ENCODE measurements around the gene SFT2D3. TPM values are rescaled to one million over a fixed set of nuclear protein-coding genes. Genes with fewer than 3 reads are reported as not detected.

The SFT2D3 gene
- total RNA-seq, 1 experiment from 2014 or later: 4.1 TPM

- no peaks in the 10 kb centered on the region for H3K9me3 Mint-ChIP-seq (ENCODE audit: unreplicated experiment)
- POLR2A ChIA-PET: interaction anchor here (0.6 to 1.5 kb wide), 5 partner anchors 13 to 177 kb away, joined by 3 to 7 read pairs (median 3); partner anchors contain the start of gene IWS1
- H3K27ac Mint-ChIP-seq (ENCODE audit: low read depth, unreplicated experiment): no peak overlapping the region
- H3K4me1 Mint-ChIP-seq (ENCODE audit: insufficient read depth, unreplicated experiment): peaks cover 19% of the 10 kb centered on the region
- H3K4me3 Mint-ChIP-seq (ENCODE audit: unreplicated experiment): no peak overlapping the region
- CTCF ChIA-PET: interaction anchor here (0.7 kb wide), 2 partner anchors 11 to 37 kb away, joined by 3 to 5 read pairs; no protein-coding TSS in a partner anchor
- H3K27me3 Mint-ChIP-seq (ENCODE audit: insufficient read depth, unreplicated experiment): no peaks in the 10 kb centered on the region
- TF ChIP-seq CTCF (IDR thresholded peaks at IDR 0.05; ENCODE audit: unreplicated experiment): no peak
- peaks cover 32% of the 10 kb centered on the region for H3K36me3 Mint-ChIP-seq (ENCODE audit: insufficient read depth, unreplicated experiment)
- intact Hi-C loops (cut with micrococcal nuclease): loop anchor here (5.0 kb wide), 1 partner anchor 109 kb away; the partner anchor contains the start of gene WDR33
- no TSS peak for BruUV-seq (replicated peaks)
- DNase-seq (ENCODE audit: unreplicated experiment): no peak
These were observed 2.0 kb downstream of the SFT2D3 start for GRCh38 chr2:127703282-127703681.

GRCh38 chr2:127704641-127705390 is 3.5 kb downstream of the SFT2D3 start:
- ChIA-PET POLR2A (interaction anchor here (0.6 to 1.4 kb wide), 7 partner anchors 9 to 397 kb away, joined by 3 to 6 read pairs (median 3); no protein-coding TSS in a partner anchor), CTCF (interaction anchor here (0.7 kb wide), 2 partner anchors 11 to 54 kb away, joined by 3 read pairs; no protein-coding TSS in a partner anchor)
- H3K36me3 Mint-ChIP-seq (ENCODE audit: insufficient read depth, unreplicated experiment): peaks cover 41% of the 10 kb centered on the region

GRCh38 chr2:127705391-127706065 is 4.2 kb downstream of the SFT2D3 start:
- Mint-ChIP-seq H3K27me3 (ENCODE audit: insufficient read depth, unreplicated experiment) (no peaks in the 10 kb centered on the region), H3K4me1 (ENCODE audit: insufficient read depth, unreplicated experiment) (peaks cover 13% of the 10 kb centered on the region), H3K27ac (ENCODE audit: low read depth, unreplicated experiment) (no peak overlapping the region), H3K9me3 (ENCODE audit: unreplicated experiment) (no peaks in the 10 kb centered on the region), H3K4me3 (ENCODE audit: unreplicated experiment) (no peak overlapping the region), H3K36me3 (ENCODE audit: insufficient read depth, unreplicated experiment) (peaks cover 41% of the 10 kb centered on the region)
- ChIA-PET CTCF (interaction anchor here (0.6 kb wide), 1 partner anchor 16 kb away, joined by 3 read pairs; no protein-coding TSS in a partner anchor), POLR2A (interaction anchor here (0.6 to 1.4 kb wide), 4 partner anchors 9 to 273 kb away, joined by 3 read pairs; no protein-coding TSS in a partner anchor)
- BruUV-seq (replicated peaks): no TSS peak
- TF ChIP-seq CTCF (IDR thresholded peaks at IDR 0.05; ENCODE audit: unreplicated experiment): no peak
- DNase-seq (ENCODE audit: unreplicated experiment): no peak
- intact Hi-C loops (cut with micrococcal nuclease): no loop called here

More at GRCh38 chr2:127704641-127705390, 3.5 kb downstream of the SFT2D3 start:
- Mint-ChIP-seq H3K4me1 (ENCODE audit: insufficient read depth, unreplicated experiment) (peaks cover 19% of the 10 kb centered on the region), H3K27ac (ENCODE audit: low read depth, unreplicated experiment) (no peak overlapping the region), H3K4me3 (ENCODE audit: unreplicated experiment) (no peak overlapping the region), H3K27me3 (ENCODE audit: insufficient read depth, unreplicated experiment) (no peaks in the 10 kb centered on the region), H3K9me3 (ENCODE audit: unreplicated experiment) (no peaks in the 10 kb centered on the region)
- no peak for DNase-seq (ENCODE audit: unreplicated experiment)
- BruUV-seq (replicated peaks): no TSS peak
- no peak for TF ChIP-seq CTCF (IDR thresholded peaks at IDR 0.05; ENCODE audit: unreplicated experiment)
- intact Hi-C loops (cut with micrococcal nuclease): loop anchor here (5.0 kb wide), 1 partner anchor 107 kb away; the partner anchor contains the start of gene WDR33
